CD1c-positive myeloid dendritic cell (primary cell): ENCODE results near the gene VGLL3.
"Not testable (repeated sequence)": the region's sequence is repeated elsewhere in the genome, so short reads cannot be mapped to it uniquely, and the experiment has no call there.

Experiments used
- DNase-seq: peaks from one replicate; pipeline ENCODE4 v3.0.0-alpha.2; 2016; ENCODE audit errors: extremely low spot score

The VGLL3 gene

DNA sequence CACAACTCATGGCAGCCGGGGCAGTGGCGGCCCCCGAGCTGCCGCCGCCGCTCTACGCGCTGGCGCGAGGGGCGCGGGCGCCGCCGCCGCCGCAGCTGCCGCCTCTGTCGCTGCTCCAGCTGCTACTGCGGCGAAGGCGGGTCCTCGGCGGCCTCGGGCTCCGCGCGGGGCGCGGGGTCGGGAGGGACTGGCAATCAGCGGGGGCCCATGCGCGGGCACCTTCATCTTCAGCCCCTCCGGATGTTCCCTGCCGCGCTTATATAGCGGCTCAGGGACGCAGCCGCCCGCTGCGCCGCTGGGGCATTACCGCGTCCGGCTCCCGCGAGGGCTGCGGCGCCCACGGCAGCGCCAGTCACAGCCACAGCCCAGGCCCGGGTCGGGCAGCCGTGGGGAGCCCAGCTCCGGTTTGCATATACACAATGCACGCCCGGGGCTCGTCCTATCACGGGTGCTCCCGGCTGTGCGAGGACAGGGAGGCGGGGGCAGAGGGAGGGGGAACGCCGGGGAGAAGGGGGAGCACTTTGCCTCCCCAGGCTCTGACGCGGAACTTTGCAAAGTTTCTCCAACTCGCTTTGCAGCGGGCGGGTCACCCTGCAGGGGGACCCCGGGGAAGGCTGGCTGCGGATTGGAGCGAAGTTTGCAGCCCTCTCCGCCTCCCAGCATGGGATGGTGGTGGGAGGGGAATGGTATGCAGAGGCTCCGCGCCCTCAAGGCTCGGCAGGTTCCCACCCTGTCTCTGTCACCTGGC is at the start of gene VGLL3:
Gene VGLL3 (minus strand): TSS at position 416 of the 748 bp plus-strand sequence. CDS start 406 bp downstream, at position 10.
- peak; percentile 9 for DNase-seq

DNA sequence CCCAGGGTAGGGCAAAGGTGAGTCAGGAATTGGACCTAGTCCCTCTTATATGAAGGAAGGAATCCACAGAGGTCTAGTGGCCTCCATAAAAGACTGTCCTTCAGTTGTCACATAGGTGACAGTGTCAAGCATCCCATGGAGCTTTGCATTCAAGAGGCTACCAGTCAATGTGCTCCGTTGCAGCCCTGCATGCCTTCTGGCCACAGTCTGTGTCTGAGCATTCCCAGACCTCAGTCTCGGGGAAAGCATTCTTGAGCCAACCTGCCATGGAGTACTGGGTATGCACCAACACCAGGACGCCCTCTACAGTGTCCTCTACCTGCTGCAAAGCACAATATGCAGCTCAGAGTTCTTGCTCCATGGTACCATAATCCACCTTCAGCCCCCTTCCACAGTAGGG is 46.7 kb upstream of the VGLL3 start:
- DNase-seq = no peak

DNA sequence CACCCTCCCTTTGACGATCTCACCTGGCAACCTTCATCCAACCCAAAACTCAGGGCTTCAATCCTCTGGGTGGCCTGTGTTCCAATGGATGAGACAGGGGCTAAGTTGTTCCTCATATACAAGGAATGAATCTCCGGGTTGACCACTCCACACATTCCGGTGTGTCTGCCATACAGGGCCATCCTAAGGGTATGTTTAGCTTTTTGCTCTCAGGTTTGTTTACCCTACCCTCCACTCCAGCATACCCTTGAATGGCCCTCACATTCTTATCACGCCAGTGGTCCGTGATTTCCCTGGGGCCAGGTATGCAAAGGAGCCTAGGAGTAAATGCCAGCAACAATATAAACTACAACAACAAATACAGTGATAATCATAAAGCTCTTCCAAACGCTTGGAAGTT is 45.7 kb upstream of the VGLL3 start:
- no peak for DNase-seq

DNA sequence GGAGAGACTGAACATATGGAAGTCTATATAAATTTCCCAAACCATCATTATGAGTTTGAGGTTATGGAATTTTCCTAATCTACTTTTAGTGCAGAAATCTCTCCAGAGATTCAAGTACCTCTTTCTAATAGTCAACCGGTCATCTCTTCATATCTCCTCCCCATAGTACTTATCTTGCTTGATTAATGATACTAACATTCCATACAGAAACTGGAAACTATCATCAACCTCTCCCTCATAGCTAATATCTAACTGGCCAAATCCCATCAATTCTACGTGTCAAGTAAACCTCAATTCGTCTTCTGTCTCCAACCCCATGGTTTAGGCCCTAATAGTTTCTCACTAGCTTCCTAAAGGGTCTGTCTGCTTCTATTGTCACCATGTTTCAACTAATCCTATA is 44.4 kb upstream of the VGLL3 start:
- no peak for DNase-seq

GRCh38 chr3:87033205-87033604 is 42.3 kb upstream of the VGLL3 start:
- DNase-seq = no peak

- no peak for DNase-seq
Measured at GRCh38 chr3:87025661-87026645, 35.0 kb upstream of the VGLL3 start.

DNA sequence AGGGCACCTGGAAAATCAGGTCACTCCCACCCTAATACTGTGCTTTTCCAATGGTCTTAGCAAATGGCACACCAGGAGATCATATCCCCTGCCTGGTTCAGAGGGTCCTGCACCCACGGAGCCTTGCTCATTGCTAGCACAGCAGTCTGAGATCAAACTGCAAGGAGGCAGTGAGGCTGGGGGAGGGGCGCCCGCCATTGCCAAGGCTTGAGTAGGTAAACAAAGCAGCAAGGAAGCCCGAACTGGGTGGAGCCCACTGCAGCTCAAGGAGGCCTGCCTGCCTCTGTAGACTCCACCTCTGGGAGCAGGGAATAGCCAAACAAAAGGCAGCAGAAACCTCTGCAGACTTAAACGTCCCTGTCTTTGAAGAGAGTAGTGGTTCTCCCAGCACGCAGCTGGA is 26.4 kb upstream of the VGLL3 start:
- not testable (repeated sequence) for DNase-seq

DNA sequence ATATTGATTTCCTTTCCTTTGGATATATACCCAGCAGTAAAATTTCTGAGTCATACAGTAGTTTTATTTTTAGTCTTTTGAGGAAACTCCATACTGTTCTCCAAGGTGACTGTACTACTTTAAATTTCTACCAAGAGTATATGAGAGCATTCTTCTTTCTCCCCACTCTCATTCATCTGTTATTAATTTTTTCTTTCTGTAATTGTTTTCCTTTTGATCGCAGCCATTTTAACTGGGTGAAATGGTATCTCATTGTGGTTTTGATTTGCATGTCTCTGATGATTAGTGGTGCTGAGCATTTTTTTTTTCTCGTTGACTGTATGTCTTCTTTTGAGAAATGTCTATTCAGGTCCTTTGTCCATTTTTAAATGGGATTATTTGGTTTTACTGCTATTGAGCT is 18.3 kb upstream of the VGLL3 start:
- DNase-seq = no peak

DNA sequence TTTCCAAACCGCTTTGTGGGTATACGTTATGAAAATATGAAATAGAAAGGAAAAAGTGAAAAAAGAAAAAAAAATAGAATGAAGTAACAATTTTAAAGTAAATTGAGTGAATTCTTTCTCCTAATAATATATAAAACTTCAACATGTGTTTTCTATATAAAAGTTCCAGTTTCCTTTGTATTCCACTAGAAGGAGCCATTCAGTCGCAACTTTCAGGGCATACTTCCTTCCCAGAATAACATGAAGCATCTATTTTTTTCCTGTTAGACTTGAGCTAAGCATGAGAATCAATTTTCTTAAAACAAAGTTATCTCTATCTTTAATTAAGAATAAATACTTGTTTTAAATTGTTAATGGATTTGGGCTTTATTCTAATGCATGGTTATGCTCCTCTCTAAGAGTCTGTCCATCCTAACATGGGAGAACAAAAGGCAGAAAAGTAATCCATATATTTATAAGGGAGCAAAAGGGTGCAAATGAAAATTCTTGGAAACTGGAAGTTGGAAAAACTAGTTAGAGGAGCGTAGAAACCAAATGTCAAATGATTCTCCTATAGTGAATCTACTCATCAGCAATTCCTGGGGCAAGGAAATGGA is 16.0 kb upstream of the VGLL3 start:
- no peak for DNase-seq

GRCh38 chr3:87004883-87005282 is 13.9 kb upstream of the VGLL3 start:
- DNase-seq = no peak

DNA sequence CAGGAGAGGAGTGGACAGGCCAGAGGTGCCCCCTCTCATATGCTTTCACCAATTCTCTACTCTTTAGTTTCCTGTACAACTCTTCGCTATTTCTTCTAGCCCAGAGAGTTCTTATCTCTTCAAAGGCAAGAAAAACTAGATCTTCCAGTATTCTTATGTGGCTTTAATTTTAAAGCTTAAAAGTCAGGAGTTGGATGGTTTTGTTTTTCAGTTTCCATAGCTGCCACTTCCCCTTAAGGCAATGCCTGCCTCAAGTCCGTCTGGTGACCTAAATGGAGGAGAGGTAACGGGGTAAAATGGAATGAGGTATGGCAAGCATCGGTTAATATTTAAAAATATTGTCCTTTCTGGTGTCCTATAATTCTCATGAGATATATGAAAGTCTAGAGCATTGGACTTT is 11.4 kb upstream of the VGLL3 start:
- DNase-seq = no peak

GRCh38 chr3:87001473-87002098 is 10.6 kb upstream of the VGLL3 start:
- no peak for DNase-seq

DNA sequence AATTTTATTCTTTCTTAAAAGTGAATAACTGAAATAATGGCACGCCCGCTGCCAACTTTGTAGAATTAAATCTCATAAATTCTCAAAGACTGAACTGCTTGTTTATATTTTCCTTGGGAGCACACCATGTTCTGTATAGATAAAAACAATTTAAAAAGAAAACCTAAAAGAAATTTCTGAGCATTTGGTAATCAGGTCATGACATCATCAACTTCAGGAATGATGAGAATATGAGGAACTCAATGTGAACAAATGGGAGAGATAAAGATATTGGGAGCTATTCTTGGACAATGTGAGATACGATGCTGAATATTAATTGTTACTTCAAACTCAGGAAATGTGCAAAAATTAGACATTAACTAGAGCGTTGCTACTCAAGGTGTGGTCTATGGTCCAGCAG is 10.0 kb upstream of the VGLL3 start:
- DNase-seq = no peak

GRCh38 chr3:86998569-86998968 is 7.6 kb upstream of the VGLL3 start:
- DNase-seq = no peak

- DNase-seq = no peak
Measured at GRCh38 chr3:86996261-86996955, 5.5 kb upstream of the VGLL3 start.

- DNase-seq = no peak
Measured at GRCh38 chr3:86995537-86995936, 4.6 kb upstream of the VGLL3 start.

GRCh38 chr3:86993704-86994103 is 2.8 kb upstream of the VGLL3 start:
- no peak for DNase-seq

DNA sequence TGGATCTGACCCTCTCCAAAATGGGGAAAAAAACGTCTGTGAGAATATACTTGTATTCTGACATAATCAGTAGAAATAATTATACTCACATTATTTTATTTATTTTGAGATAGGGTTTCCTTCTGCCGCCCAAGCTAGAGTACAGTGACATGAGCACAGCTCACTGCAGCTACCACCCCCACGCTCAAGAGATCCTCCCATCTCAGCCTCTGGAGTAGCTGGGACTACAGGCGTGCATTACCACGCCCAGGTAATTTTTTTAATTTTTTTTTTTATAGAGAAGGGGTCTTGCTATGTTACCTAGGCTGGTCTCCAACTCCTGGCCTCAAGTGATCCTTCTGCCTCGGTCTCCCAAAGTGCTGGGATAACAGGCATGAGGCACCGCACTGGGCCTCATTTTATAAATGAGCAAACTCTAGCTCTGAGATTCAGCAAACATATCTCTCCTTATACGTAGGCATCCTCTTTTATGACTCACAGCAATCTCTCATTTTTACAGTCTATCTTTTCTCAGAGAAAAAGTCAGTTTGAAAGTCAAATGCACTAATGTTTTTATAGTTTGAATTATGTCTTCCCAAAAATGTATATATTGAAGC is 989 bp upstream of the VGLL3 start:
- no peak for DNase-seq

DNA sequence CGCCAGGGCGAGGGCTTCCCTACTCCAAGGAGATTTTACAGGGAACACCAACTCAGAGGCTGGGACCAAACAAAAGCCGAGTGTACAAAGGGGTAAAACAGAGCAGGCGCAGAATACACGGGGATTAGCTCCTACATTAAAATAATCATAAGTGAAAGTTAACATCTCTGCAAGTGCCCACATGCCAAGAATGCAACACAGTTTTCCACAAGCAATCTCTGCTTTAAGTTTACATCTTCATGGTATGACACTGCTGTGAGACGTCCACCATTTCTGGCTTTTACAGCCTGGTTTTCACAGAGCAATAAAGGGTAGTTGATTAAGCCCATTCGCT is 500 bp upstream of the VGLL3 start:
- no peak for DNase-seq

GRCh38 chr3:86990012-86990733 is 776 bp downstream of the VGLL3 start:
- no peak for DNase-seq
